ENCODE results near the gene CNN1. TPM values are rescaled to one million over a fixed set of nuclear protein-coding genes. Genes with fewer than 3 reads are reported as not detected.
"Not testable (repeated sequence)": the region's sequence is repeated elsewhere in the genome, so short reads cannot be mapped to it uniquely, and the experiment has no call there.

The CNN1 gene
- total RNA-seq, 1 experiment from 2014 or later: 0.78 TPM

- not testable (repeated sequence) for DNase-seq (ENCODE audit: low spot score)
Measured at GRCh38 chr19:11564082-11564807, 25.6 kb downstream of the CNN1 start.

DNA sequence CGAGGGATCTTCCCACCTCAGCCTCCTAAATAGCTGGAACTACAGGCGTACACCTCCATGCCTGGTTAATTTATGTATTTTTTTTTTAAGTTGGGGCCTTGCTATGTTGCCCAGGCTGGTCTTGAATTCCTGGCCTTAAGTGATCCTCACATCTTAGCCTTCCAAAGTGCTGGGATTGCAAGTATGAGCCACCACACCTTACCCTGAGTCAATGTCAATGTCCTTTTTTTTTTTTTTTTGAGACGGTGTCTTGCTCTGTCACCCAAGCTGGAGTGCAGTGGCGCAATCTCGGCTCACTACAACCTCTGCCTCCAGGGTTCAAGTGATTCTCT lies 27.0 kb downstream of the CNN1 start:
- not testable (repeated sequence) for DNase-seq (ENCODE audit: low spot score)

DNA sequence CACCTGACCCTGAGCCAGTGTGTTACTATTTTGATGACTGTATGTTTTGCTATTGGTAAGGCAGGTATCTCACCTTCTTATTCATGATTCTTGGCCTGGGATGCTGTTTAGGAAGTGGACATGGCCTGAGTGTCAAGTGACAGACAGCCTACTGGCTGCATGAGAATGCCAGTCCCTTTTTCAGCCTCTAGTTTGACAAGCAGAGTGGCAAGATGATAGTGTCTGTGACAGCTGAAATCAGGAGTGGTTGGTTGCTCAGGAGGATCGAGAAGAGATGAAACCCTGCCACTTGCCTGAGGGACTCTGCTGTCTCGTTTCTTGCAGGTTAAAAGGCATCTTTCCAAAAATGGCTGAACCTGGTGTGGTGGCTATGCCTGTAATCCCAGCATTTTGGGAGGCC lies 27.5 kb downstream of the CNN1 start:
- no peak for DNase-seq (ENCODE audit: low spot score)

DNA sequence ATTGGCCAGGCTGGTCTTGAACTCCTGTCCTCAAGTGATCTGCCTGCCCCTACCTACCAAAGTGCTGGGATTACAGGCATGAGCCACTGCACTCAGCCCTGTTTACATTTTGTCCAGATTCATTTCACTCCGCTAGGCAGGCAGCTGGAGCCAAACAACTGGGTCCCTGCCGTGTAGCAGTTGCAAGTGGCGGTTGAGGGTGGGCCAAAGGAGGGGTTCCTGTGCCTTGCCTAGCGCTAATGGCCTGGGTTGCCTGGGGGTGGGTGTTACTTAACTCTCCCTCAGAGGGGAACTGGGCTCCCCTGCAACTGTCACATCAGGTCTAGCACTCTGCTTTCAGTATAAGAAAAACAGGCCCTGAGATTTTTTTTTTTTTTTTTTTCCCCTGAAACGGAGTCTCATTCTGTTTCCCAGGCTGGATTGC lies 31.4 kb downstream of the CNN1 start:
- no peak for DNase-seq (ENCODE audit: low spot score)

DNA sequence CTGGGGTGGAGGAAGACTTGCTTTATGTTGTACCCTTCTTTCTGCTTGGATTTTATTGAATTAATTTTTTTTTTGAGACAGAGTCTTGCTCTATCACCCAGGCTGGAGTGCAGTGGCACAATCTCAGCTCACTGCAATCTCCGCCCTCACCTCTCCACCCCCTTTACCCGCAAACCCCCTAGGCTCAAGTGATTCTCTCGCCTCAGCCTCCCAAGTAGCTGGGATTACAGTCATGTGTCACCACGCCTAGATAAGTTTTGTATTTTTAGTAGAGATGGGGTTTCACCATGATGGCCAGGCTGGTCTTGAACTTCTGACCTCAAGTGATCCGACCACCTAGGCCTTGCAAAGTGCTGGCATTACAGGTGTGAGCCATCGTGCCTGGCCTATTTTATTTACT lies 34.7 kb downstream of the CNN1 start:
- DNase-seq (ENCODE audit: low spot score): not testable (repeated sequence)

DNA sequence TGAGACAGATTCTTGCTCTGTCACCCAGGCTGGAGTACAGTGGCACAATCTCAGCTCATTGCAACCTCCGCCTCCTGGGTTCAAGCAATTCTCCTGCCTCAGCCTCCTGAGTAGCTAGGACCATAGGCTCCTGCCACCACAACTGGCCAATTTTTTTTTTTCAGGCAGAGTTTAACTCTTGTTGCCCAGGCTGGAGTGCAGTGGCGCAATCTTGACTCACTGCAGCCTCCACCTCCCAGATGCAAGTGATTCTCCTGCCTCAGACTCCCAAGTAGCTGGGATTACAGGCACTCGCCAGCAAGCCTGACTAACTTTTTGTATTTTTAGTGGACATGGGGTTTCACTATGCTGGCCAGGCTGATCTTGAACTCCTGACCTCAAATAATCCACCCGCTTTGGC lies 35.1 kb downstream of the CNN1 start:
- DNase-seq (ENCODE audit: low spot score): not testable (repeated sequence)

GRCh38 chr19:11574689-11575088 lies 36.0 kb downstream of the CNN1 start:
- no peak for DNase-seq (ENCODE audit: low spot score)

- DNase-seq (ENCODE audit: low spot score): no peak
Measured at GRCh38 chr19:11576227-11576626, 37.6 kb downstream of the CNN1 start.

GRCh38 chr19:11577451-11578257 lies 39.0 kb downstream of the CNN1 start, which contains the start of gene ACP5:
Gene ACP5, minus strand, starts transcription at chr19:11577645. Its CDS starts 328 bp downstream, at chr19:11577317.
- DNase-seq (ENCODE audit: low spot score): peak; percentile 32

GRCh38 chr19:11578258-11579142 lies 39.8 kb downstream of the CNN1 start:
- no peak for DNase-seq (ENCODE audit: low spot score)

DNA sequence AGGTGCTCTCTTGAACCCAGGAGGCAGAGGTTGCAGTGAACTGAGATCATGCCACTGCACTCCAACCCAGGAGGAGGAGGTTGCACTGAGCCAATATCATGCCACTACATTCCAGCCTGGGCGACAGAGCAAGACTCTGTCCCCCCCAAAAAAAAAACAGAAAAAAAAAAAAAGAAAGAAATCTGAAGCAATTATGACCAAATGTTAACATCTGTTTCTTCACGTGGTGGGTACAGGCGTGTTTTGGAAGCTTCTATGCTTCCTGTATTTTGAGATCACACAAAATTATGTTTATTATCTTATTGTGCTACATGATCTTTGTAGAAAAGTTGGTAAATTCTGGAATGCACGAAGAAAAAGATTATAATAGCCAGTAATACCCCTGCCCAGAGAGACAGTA lies 41.5 kb downstream of the CNN1 start:
- no peak for DNase-seq (ENCODE audit: low spot score)

GRCh38 chr19:11581740-11582139 lies 43.1 kb downstream of the CNN1 start:
- DNase-seq (ENCODE audit: low spot score): no peak

GRCh38 chr19:11586331-11586730 lies 47.7 kb downstream of the CNN1 start:
- DNase-seq (ENCODE audit: low spot score): no peak

DNA sequence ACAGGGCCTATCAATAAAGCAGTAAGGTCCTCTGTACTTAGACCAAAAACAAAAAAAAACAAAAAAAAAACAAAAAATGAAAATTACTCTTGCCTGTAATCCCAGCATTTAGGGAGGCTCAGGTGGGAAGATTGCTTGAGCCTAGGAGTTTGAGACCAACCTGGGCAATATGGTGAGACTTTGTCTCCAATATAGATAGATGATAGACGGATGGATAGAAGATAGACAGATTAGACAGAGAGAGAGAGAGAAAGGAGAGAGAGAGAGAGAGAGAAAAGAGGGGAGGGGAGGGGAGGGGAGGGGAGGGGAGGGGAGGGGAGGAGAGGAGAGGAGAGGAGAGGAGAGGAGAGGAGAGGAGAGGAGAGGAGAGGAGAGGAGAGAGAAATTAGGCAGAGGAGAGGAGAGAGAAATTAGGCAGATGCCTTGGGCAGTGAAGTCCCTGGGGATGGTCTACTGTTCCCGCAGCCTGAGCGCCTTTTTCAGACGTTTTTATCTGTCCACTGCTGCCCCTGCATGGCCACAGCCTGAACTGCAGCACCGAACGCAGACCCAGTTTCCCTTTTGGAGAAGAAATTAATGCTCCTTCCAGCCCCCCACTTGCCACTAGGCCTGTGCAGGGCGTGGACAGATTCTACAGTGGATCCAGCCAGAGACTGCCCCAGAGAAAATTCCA lies 48.8 kb downstream of the CNN1 start:
- DNase-seq (ENCODE audit: low spot score): peak; percentile 64

- DNase-seq (ENCODE audit: low spot score): no peak
Measured at GRCh38 chr19:11587975-11588631, 49.5 kb downstream of the CNN1 start.

DNA sequence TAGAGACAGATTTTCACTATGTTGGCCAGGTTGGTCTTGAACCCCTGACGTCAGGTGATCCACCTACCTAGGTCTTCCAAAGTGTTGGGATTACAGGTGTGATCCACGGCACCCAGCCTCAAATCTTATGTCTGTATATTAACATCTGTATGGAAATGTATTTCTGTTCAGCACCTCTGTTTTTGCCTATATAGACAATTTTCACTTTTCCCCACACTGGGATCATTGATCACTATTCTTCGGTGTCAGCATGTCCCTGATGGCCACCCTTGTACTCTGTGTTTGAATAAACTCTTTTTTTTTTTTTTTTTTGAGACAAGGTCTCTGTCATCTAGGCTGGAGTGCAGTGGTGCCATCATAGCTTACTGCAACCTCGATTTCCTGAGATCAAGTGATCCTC lies 55.4 kb downstream of the CNN1 start:
- DNase-seq (ENCODE audit: low spot score): no peak

DNA sequence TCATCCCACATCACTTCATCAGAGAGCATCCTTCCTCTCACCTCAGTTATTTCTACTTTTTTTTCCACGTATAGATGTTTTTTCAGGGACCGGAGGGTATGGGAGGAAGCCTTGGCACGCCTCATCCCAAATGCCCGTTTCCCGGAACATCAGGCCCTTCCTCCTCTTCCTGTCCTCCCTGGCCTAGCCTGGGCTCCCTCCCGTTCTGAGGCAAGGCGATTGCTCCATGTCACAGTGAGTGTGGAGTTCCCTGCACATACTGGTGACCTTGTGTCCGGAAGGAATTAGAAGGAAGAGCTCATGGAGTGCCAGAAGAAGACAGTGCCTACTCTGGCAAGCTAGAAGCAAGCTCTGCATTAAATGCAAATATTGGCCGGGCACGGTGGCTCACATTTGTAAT lies 57.5 kb downstream of the CNN1 start:
- DNase-seq (ENCODE audit: low spot score): no peak

DNA sequence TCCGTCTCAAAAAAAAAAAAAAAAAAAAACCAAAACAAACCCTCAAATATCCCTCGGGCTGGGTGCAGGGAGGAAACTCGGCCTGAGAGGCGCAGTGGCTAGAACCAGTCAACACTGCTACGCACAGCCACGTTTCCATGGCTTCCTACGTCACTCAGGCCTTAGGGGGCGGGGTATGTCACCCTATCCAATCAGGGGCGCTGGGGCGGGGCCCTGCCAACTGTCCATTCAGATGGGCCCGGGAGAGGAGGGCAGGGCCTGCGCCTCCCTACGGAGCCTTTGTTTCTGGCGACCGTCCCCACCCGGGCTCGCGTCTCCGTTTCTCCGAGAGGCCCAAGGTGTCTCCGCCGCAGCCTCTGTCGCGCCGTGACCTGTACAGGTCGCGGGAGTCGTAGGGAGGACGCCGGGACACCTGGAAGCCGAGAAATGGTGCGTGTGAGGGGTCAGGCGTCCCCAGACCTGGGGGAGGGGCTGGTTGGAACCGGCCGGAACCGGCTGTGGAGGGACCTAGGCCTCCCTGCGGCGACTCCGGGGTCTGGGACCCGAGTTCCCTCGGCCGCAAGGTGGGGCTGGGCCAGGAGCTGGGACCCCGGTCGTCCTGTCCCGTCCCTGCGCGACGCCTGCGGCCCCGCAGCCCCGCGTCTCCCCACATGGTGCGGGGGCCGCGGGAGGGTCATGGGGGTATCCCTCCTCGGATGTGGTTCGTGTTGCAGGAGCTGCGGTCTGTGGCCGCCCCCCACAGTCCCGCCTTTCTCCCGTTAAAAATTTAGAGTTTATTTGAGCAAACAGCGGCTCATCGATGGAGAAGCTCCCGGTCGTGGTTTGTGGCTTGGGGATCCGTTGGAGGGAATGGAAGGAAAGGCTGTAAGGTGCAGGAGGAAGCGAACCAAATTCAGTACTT lies 58.8 kb downstream of the CNN1 start, which contains the start of gene ZNF627:
Gene ZNF627, plus strand, starts transcription at position 282 of the 901 bp plus-strand sequence. Its CDS starts 145 bp downstream, at position 427.
- peak; percentile 99 for DNase-seq (ENCODE audit: low spot score)

GRCh38 chr19:11598103-11598483 lies 59.4 kb downstream of the CNN1 start:
- no peak for DNase-seq (ENCODE audit: low spot score)

GRCh38 chr19:11598746-11599145 lies 60.1 kb downstream of the CNN1 start:
- DNase-seq (ENCODE audit: low spot score): no peak

Measured in A172 (cell line).